ENCODE results near the gene NCCRP1.

The NCCRP1 gene

DNA sequence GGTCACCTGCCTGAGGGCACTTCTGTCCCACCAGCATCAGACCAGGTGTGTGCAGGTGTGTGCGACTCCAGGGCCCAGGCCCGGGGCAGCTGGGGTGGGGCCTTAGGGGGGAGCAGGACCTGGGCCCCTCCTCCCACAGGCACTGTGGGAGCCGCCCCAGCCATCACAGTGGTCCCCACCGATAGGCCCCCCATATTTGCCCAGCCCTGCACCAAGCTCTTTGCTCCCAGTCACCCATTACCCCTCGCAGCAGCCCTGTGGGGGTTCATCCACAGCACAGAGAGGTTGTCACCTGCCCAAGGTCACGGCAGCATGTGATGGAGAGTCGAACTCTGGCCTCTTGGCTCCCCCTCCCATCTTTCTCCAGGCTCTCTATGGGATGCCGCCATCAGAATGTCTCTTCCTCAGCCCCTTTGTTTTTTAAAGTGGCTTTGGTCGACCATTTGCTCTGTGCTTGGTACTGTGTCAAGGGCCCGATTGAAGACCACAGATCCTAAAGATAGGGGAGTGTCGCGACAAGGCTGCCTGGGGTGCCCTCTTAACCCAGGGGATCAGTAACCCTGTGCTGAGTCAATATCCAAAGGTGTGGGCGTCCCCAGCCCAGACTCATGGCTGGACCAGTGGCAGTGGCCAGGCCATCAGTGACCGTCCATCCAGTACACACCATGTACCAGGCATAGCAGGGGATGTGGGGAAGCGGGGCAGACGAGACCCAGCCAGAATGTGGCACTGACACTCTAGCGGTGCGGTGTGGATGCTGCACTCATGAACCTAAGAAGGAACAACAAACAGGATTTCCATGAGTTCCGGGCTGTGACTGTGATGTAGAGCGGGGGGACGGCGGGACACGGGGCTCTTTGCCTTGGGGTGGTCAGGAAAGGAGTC, 28.3 kb upstream of the NCCRP1 start:
- TF ChIP-seq CEBPB (IDR thresholded peaks at IDR 0.05) (no peak), FOXM1 (IDR thresholded peaks at IDR 0.05; ENCODE audit: borderline replicate concordance, low read depth) (no peak), EP300 (IDR thresholded peaks at IDR 0.05; ENCODE audit: borderline replicate concordance) (no peak), TAF1 (IDR thresholded peaks at IDR 0.05; ENCODE audit: low read depth) (no peak), REST (IDR thresholded peaks at IDR 0.05; ENCODE audit: low read depth) (no peak), TEAD4 (IDR thresholded peaks at IDR 0.05) (no peak), EGR1 (IDR thresholded peaks at IDR 0.05) (no peak), ZBTB7A (IDR thresholded peaks at IDR 0.05; ENCODE audit: low read depth) (no peak), CREB1 (IDR thresholded peaks at IDR 0.05; ENCODE audit: low read depth) (no peak), RAD21 (IDR thresholded peaks at IDR 0.05; ENCODE audit: low read depth) (no peak), TCF12 (IDR thresholded peaks at IDR 0.05; ENCODE audit: low read depth) (no peak), YY1 (IDR thresholded peaks at IDR 0.05; ENCODE audit: low read depth) (no peak), NFIC (IDR thresholded peaks at IDR 0.05) (no peak)
- TF ChIP-seq, protein P1, sequence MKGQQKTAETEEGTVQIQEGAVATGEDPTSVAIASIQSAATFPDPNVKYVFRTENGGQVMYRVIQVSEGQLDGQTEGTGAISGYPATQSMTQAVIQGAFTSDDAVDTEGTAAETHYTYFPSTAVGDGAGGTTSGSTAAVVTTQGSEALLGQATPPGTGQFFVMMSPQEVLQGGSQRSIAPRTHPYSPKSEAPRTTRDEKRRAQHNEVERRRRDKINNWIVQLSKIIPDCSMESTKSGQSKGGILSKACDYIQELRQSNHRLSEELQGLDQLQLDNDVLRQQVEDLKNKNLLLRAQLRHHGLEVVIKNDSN (IDR thresholded peaks at IDR 0.05): no peak
- TF ChIP-seq, protein P2, sequence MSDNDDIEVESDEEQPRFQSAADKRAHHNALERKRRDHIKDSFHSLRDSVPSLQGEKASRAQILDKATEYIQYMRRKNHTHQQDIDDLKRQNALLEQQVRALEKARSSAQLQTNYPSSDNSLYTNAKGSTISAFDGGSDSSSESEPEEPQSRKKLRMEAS (IDR thresholded peaks at IDR 0.05): no peak

DNA sequence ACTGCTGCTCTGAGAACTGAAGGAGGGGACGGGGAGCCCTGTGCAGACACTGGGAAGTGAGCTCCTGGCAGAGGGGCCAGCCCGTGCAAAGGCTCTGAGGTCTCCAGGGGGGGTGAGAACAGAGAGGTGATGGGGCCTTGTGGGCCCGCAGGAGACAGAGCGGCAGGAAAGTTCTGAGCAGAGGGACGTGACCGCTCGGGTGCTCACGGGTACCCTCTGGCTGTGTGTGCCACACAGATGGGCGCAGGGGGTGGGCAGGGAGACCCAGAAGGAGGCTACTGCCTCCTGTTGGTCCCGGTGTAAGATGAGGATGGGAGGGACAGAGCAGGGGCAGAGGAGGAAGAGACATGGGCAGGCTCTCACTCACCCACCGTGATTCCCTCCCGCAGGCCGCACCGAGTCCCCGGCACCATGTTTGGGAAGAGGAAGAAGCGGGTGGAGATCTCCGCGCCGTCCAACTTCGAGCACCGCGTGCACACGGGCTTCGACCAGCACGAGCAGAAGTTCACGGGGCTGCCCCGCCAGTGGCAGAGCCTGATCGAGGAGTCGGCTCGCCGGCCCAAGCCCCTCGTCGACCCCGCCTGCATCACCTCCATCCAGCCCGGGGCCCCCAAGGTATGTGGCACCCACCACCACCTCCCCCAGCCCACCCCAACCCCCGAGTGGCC, 27.5 kb upstream of the NCCRP1 start:
- TF ChIP-seq TEAD4 (IDR thresholded peaks at IDR 0.05): no peak

DNA sequence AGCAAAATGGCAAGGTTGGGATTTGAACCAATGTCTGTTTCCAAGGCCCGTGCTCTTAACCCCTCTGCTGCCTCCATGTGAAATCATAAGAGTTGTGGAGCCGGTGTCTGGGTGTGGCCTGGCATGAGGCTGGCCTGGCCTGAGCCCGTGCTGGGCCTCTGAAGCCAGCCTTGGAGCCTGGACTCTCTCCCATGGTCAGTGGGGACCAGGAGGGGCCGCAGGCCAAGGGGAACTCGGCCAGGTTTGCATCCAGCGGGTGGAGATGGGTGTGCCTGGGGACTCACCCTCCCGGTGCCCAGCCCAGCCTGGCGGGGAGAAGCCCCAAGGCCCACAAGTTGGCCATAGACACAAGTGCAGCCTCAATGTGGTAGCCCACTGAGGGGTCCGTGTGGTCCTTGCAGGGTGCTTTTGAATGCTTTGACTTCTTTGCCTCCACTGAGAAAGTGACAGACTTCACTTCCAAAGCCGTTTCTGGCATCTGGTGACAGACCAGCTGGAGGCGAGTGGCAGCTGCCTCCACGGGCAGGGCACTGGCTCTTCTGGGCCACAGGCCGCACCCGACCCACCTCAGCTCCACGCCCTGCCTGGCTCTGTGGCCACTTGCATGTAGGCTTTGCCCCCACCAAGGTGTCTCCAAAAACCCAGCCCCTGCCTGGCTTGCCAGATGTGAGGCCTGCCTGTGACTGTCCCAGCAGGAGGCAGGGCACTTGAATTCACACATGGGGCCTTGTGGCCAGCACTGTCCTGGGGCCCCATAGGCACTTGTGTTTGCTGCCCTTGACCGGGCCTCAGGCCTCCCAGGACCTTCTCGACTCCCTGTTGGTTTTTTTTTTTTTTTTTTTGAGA, 26.2 kb upstream of the NCCRP1 start:
- no peak for TF ChIP-seq ZBTB7A (IDR thresholded peaks at IDR 0.05; ENCODE audit: low read depth)
- TF ChIP-seq, protein P2 (IDR thresholded peaks at IDR 0.05): no peak
- no peak for TF ChIP-seq RAD21 (IDR thresholded peaks at IDR 0.05; ENCODE audit: low read depth)

DNA sequence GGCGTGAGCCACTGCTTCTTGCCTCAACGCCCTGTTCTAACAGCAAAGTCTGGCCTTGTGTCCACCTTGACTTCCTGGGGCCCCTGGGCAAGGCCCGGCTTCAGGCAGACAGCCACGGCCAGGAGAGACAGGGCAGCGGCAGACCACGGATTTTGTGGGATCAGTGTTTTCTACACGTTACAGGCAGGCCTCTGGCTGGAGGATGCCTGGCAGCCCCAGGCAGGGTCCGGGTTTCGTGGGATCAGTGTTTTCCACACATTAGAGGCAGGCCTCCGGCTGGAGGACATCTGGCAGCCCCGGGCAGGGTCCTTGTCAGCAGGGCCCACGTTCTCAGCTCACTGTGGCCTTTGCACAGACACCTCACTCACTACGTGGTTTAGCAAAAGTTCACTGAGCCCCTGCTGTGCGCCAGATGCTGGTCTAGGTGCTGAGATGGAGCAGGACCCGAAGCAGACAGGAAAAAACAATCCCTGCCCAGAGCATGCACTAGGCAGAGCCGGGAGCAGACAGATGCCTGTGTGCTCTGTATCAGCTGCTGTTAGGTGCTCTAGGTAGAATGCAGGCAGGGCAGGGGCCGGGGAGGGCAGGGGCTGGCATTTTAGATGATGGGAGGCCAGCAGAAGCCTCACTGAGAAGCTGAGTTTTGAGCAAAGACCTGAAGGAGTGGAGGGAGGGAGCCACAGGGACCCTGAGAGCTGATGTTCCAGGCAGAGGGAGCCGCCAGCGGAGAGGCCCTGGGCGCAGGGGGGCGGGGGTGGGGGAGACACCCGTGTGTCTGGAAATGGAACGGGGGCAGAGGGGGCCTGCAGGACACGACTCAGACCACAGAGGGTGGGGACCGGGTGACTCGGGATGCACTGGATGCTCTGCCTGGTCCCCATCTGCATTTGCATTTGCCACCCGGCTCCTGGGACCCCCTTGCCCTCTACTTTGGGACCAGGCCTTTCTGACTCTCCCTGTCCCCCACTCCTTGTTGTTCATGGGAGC, 25.0 kb upstream of the NCCRP1 start:
- no peak for TF ChIP-seq ZBTB7A (IDR thresholded peaks at IDR 0.05; ENCODE audit: low read depth)
- TF ChIP-seq EP300 (IDR thresholded peaks at IDR 0.05; ENCODE audit: borderline replicate concordance): no peak
- TF ChIP-seq CREB1 (IDR thresholded peaks at IDR 0.05; ENCODE audit: low read depth): no peak
- TF ChIP-seq CEBPB (IDR thresholded peaks at IDR 0.05): no peak
- no peak for TF ChIP-seq RAD21 (IDR thresholded peaks at IDR 0.05; ENCODE audit: low read depth)
- no peak for TF ChIP-seq TAF1 (IDR thresholded peaks at IDR 0.05; ENCODE audit: low read depth)
- TF ChIP-seq TCF12 (IDR thresholded peaks at IDR 0.05; ENCODE audit: low read depth): no peak
- TF ChIP-seq, protein P2 (IDR thresholded peaks at IDR 0.05): no peak
- no peak for TF ChIP-seq NFIC (IDR thresholded peaks at IDR 0.05)
- no peak for TF ChIP-seq FOXM1 (IDR thresholded peaks at IDR 0.05; ENCODE audit: borderline replicate concordance, low read depth)

- TF ChIP-seq YY1 (IDR thresholded peaks at IDR 0.05; ENCODE audit: low read depth) (no peak), TCF12 (IDR thresholded peaks at IDR 0.05; ENCODE audit: low read depth) (no peak), EGR1 (IDR thresholded peaks at IDR 0.05) (no peak)
Observed at GRCh38 chr19:39172700-39173501, 23.9 kb upstream of the NCCRP1 start.

- TF ChIP-seq, protein P1 (IDR thresholded peaks at IDR 0.05): no peak
- no peak for TF ChIP-seq CEBPB (IDR thresholded peaks at IDR 0.05)
- no peak for TF ChIP-seq FOXM1 (IDR thresholded peaks at IDR 0.05; ENCODE audit: borderline replicate concordance, low read depth)
- TF ChIP-seq RAD21 (IDR thresholded peaks at IDR 0.05; ENCODE audit: low read depth): no peak
- TF ChIP-seq, protein P2 (IDR thresholded peaks at IDR 0.05): no peak
Observed at GRCh38 chr19:39173502-39173991, 23.2 kb upstream of the NCCRP1 start.
